Keratinocyte (primary cell): ENCODE results near the gene ELL. TPM values are rescaled to one million over a fixed set of nuclear protein-coding genes. Genes with fewer than 3 reads are reported as not detected.

Experiments
- DNase-seq: peaks from one replicate; pipeline ENCODE4 v3.0.0-alpha.2; 2011; ENCODE audit warnings: low read depth, missing footprints, low spot score
- FAIRE-seq: peaks from 2 replicates; lab custom pipeline; 2011; peaks lifted over from hg19 to GRCh38; lab: Jason Lieb, UNC
- H2AFZ ChIP-seq: 2 replicates; pipeline ENCODE4 v1.6.0; 2012; ENCODE audit warnings: low read length, control low read depth, inconsistent platforms; ENCODE audit not compliant: control insufficient read depth
- H3K27ac ChIP-seq: 2 replicates; pipeline ENCODE4 v1.5.1; 2011; ENCODE audit warnings: low read length; ENCODE audit not compliant: control insufficient read depth, insufficient read depth
- H3K27me3 ChIP-seq: 3 replicates; pipeline ENCODE4 v1.6.0; 2011; ENCODE audit warnings: low read length; ENCODE audit not compliant: control insufficient read depth, insufficient read depth; ENCODE audit errors: extremely low read depth
- H3K36me3 ChIP-seq, 2 experiments: 2 replicates in 1 of 2; 3 replicates in 1 of 2; pipeline ENCODE4 v1.5.1; 2011; ENCODE audit warnings: low read length in 2 of 2, mild to moderate bottlenecking in 1 of 2; ENCODE audit not compliant: control insufficient read depth in 2 of 2, insufficient read depth in 2 of 2; ENCODE audit errors: extremely low read depth in 1 of 2
- H3K4me1 ChIP-seq: 3 replicates; pipeline ENCODE4 v1.5.1; 2011; ENCODE audit warnings: low read length; ENCODE audit not compliant: control insufficient read depth, insufficient read depth; ENCODE audit errors: extremely low read depth
- H3K4me2 ChIP-seq: 3 replicates; pipeline ENCODE4 v1.6.0; 2011; ENCODE audit warnings: low read depth, low read length; ENCODE audit not compliant: control insufficient read depth, insufficient read depth; ENCODE audit errors: extremely low read depth
- H3K4me3 ChIP-seq, 3 experiments: fragments of 200-600 bp in 1 of 3; sonication (generic) in 1 of 3; 2 replicates in 2 of 3; 3 replicates in 1 of 3; pipeline ENCODE4 v1.5.1; 2011 to 2016; ENCODE audit warnings: low read length in 3 of 3, mild to moderate bottlenecking in 3 of 3, control low read depth in 2 of 3, inconsistent platforms in 1 of 3, low read depth in 1 of 3, mixed read lengths in 1 of 3, mixed run types in 1 of 3, moderate library complexity in 1 of 3; ENCODE audit not compliant: control insufficient read depth in 2 of 3, insufficient read depth in 2 of 3; ENCODE audit errors: extremely low read depth in 1 of 3
- H3K79me2 ChIP-seq: 2 replicates; pipeline ENCODE4 v1.6.0; 2012; ENCODE audit warnings: low read length; ENCODE audit not compliant: control insufficient read depth, insufficient read depth
- H3K9ac ChIP-seq: 3 replicates; pipeline ENCODE4 v1.6.0; 2011; ENCODE audit warnings: low read length; ENCODE audit not compliant: control insufficient read depth, insufficient read depth; ENCODE audit errors: extremely low read depth
- H3K9me1 ChIP-seq: 3 replicates; pipeline ENCODE4 v1.6.0; 2011; ENCODE audit warnings: low read length; ENCODE audit not compliant: control insufficient read depth, insufficient read depth; ENCODE audit errors: extremely low read depth
- H3K9me3 ChIP-seq: 2 replicates; pipeline ENCODE4 v1.5.1; 2012; ENCODE audit warnings: low read depth, low read length; ENCODE audit not compliant: control insufficient read depth
- H4K20me1 ChIP-seq: 3 replicates; pipeline ENCODE4 v1.6.0; 2011; ENCODE audit warnings: low read length; ENCODE audit not compliant: control insufficient read depth, insufficient read depth; ENCODE audit errors: extremely low read depth
- CTCF ChIP-seq, 3 experiments: IDR thresholded peaks in 1 of 3; conservative IDR thresholded peaks in 1 of 3; optimal IDR thresholded peaks in 1 of 3; 2 replicates in 2 of 3; 3 replicates in 1 of 3; pipeline versions ENCODE3 to v1.5.1; 2011; ENCODE audit warnings: low read length in 3 of 3, mild to moderate bottlenecking in 3 of 3, moderate library complexity in 2 of 3, control low read depth in 1 of 3, inconsistent platforms in 1 of 3; ENCODE audit not compliant: insufficient read depth in 2 of 3; ENCODE audit errors: extremely low read depth in 1 of 3
- EZH2 ChIP-seq: IDR thresholded peaks from one replicate; pipeline ENCODE4 v1.6.1; 2012; ENCODE audit warnings: inconsistent platforms, mild to moderate bottlenecking, low read length, moderate library complexity
- dilution Hi-C: fragments of 300-500 bp; cut with MboI; formaldehyde crosslinking; loops from one replicate; pipeline ENCODE4 v1.7.0; 2020; ENCODE audit warnings: low sequenced_read_pairs; ENCODE audit not compliant: extremely low pct_ligation_motif_present
- polyA plus RNA-seq, 5 experiments: library from polyadenylated mRNA; depleted of rRNA in 3 of 5; stranded (reverse) in 3 of 5; stranded (forward) in 1 of 5; unstranded in 1 of 5; fragments of >200 nt; gene quantifications; 1 replicate in 1 of 5; 2 replicates in 3 of 5; 3 replicates in 1 of 5; pipeline versions ENCODE4 v1.2.1 to v1.2.3, GENCODE V29; 2011 to 2012; ENCODE audit warnings: missing spikeins in 2 of 5, low read depth in 1 of 5, low replicate concordance in 1 of 5

Gene ELL
- polyA plus RNA-seq, 1 donor (not counting 4 experiments of a cell fraction or from before 2014, with no cell fraction given): 4.4 TPM

- Histone ChIP-seq H3K27ac (no peak within 1 kb of the TSS), H3K9ac (no peak within 1 kb of the TSS), H3K9me3 (no peaks in the 10 kb centered on the region), H3K79me2 (no peaks in the 10 kb centered on the region), H3K27me3 (peaks cover 27% of the 10 kb centered on the region), H4K20me1 (no peaks in the 10 kb centered on the region), H3K4me2 (no peak within 1 kb of the TSS), H3K4me3 (no peak within 1 kb of the TSS), H2AFZ (no peak within 1 kb of the TSS), H3K36me3 (no peaks in the 10 kb centered on the region), H3K4me1 (peaks cover 7% of the 10 kb centered on the region), H3K9me1 (no peaks in the 10 kb centered on the region)
- FAIRE-seq: no peak
- DNase-seq: no peak
- no peak for TF ChIP-seq EZH2
- no peak for TF ChIP-seq CTCF (optimal IDR thresholded peaks at IDR 0.05 in 1 of 3, IDR thresholded peaks at IDR 0.05 in 1 of 3, conservative IDR thresholded peaks at IDR 0.05 in 1 of 3; ENCODE audit: extremely low read depth in 1 of 3, insufficient read depth in 2 of 3, low read length in 3 of 3)
- dilution Hi-C loops: no loop called here
These were observed 124.3 kb downstream of the ELL start, which contains the start of gene LRRC25 for GRCh38 chr19:18397242-18398202. Gene LRRC25 (minus strand): TSS chr19:18397622. CDS start chr19:18396963, 659 bp downstream.

- H3K9me3 ChIP-seq: no peaks in the 10 kb centered on the region
- H4K20me1 ChIP-seq: no peaks in the 10 kb centered on the region
- H3K4me3 ChIP-seq: no peak overlapping the region
- H3K9me1 ChIP-seq: no peaks in the 10 kb centered on the region
- no peaks in the 10 kb centered on the region for H3K36me3 ChIP-seq
- peaks cover 27% of the 10 kb centered on the region for H3K27me3 ChIP-seq
- H2AFZ ChIP-seq: no peak overlapping the region
- peaks cover 7% of the 10 kb centered on the region for H3K4me1 ChIP-seq
- FAIRE-seq: no peak
- H3K79me2 ChIP-seq: no peaks in the 10 kb centered on the region
- dilution Hi-C loops: no loop called here
- no peak overlapping the region for H3K4me2 ChIP-seq
- TF ChIP-seq EZH2: no peak
- TF ChIP-seq CTCF (optimal IDR thresholded peaks at IDR 0.05 in 1 of 3, IDR thresholded peaks at IDR 0.05 in 1 of 3, conservative IDR thresholded peaks at IDR 0.05 in 1 of 3; ENCODE audit: extremely low read depth in 1 of 3, insufficient read depth in 2 of 3, low read length in 3 of 3): no peak
- H3K9ac ChIP-seq: no peak overlapping the region
- H3K27ac ChIP-seq: no peak overlapping the region
- no peak for DNase-seq
These were observed 125.2 kb downstream of the ELL start for GRCh38 chr19:18396471-18397241.
